PC-9 (cell line): ENCODE results near the gene TTC39C. TPM values are rescaled to one million over a fixed set of nuclear protein-coding genes. Genes with fewer than 3 reads are reported as not detected.

Experiments
- BruUV-seq: library from RNA; stranded (reverse); fragments of 400-500 nt; replicated peaks from 2 replicates; lab custom pipeline; 2021; lab: Mats Ljungman, UMichigan
- CTCF ChIA-PET: fragments of 300-600 bp; sonication (Branson Sonifier 250); formaldehyde crosslinking; loops from one replicate; lab custom pipeline; 2022; ENCODE audit warnings: antibody characterized with exemption; lab: Charles Lee
- POLR2A ChIA-PET: fragments of 300-600 bp; sonication (Branson Sonifier 250); formaldehyde crosslinking; loops from one replicate; lab custom pipeline; 2022; ENCODE audit warnings: antibody characterized with exemption; ENCODE audit not compliant: unreplicated experiment; lab: Charles Lee
- DNase-seq, 2 experiments: peaks; one replicate each; pipeline versions ENCODE4 v3.0.0 to v3.0.0-alpha.2; 2015 to 2022; ENCODE audit warnings: mixed read lengths in 1 of 2
- H2AFZ ChIP-seq: fragments of 200-600 bp; sonication (generic); 2 replicates; pipeline ENCODE4 v1.8.1; 2017; ENCODE audit warnings: antibody characterized with exemption
- H3F3A ChIP-seq: fragments of 200-600 bp; sonication (generic); 2 replicates; pipeline ENCODE4 v1.8.1; 2017; ENCODE audit warnings: antibody characterized with exemption, mild to moderate bottlenecking, low read depth; ENCODE audit not compliant: insufficient read depth
- H3K27ac ChIP-seq: fragments of 200-600 bp; sonication (generic); 2 replicates; pipeline ENCODE4 v1.6.1; 2016; ENCODE audit warnings: mixed run types
- H3K27me3 ChIP-seq: fragments of 200-600 bp; sonication (generic); 2 replicates; pipeline ENCODE4 v1.6.1; 2016; ENCODE audit warnings: low read depth, mixed run types; ENCODE audit not compliant: insufficient read depth
- H3K36me3 ChIP-seq: fragments of 200-600 bp; sonication (generic); 2 replicates; pipeline ENCODE4 v1.6.1; 2016; ENCODE audit warnings: low read depth, mixed run types
- H3K4me1 ChIP-seq: fragments of 200-600 bp; sonication (generic); replicated peaks from 2 replicates; pipeline ENCODE4 v1.6.1; 2016; ENCODE audit warnings: mixed run types; ENCODE audit not compliant: insufficient read depth
- H3K4me2 ChIP-seq: fragments of 200-600 bp; sonication (generic); 2 replicates; pipeline ENCODE4 v1.6.1; 2017; ENCODE audit warnings: mixed run types
- H3K4me3 ChIP-seq: fragments of 200-600 bp; sonication (generic); 2 replicates; pipeline ENCODE4 v1.6.1; 2016; ENCODE audit warnings: mixed run types
- H3K79me2 ChIP-seq: fragments of 200-600 bp; sonication (generic); 2 replicates; pipeline ENCODE4 v1.6.1; 2017; ENCODE audit warnings: low read depth, mixed run types
- H3K9me2 ChIP-seq: fragments of 200-600 bp; sonication (generic); 2 replicates; pipeline ENCODE4 v1.8.1; 2017; ENCODE audit warnings: mild to moderate bottlenecking; ENCODE audit not compliant: insufficient read depth
- H3K9me3 ChIP-seq: fragments of 200-600 bp; sonication (generic); 2 replicates; pipeline ENCODE4 v1.8.1; 2016; ENCODE audit warnings: low read depth; ENCODE audit not compliant: insufficient read depth
- H4K20me1 ChIP-seq: fragments of 200-600 bp; sonication (generic); 2 replicates; pipeline ENCODE4 v1.8.1; 2017; ENCODE audit not compliant: insufficient read depth
- CTCF ChIP-seq: fragments of 200-600 bp; sonication (generic); conservative IDR thresholded peaks from 2 replicates; pipeline ENCODE4 v1.6.1; 2017; ENCODE audit warnings: mixed run types, antibody characterized with exemption, mild to moderate bottlenecking, moderate library complexity
- EZH2 ChIP-seq: fragments of 200-600 bp; sonication (generic); IDR thresholded peaks from 2 replicates; pipeline ENCODE4 v1.8.0; 2017; ENCODE audit warnings: antibody characterized with exemption, low read depth
- intact Hi-C: fragments of 100-400 bp; cut with micrococcal nuclease; formaldehyde crosslinking; loops from one replicate; pipeline ENCODE4 v1.10.0; 2022; ENCODE audit not compliant: unreplicated experiment
- total RNA-seq: library from RNA; stranded (reverse); gene quantifications from 2 replicates; pipeline ENCODE4 v1.2.3, GENCODE V29; 2021

Gene TTC39C
- total RNA-seq, 1 experiment from 2014 or later: 15.3 TPM

GRCh38 chr18:24009246-24009645 lies 5.3 kb upstream of the TTC39C start:
- Histone ChIP-seq H3K9me2 (no peaks in the 10 kb centered on the region), H3K36me3 (no peaks in the 10 kb centered on the region), H2AFZ (no peak overlapping the region), H3F3A (peaks cover 11% of the 10 kb centered on the region), H3K4me3 (no peak overlapping the region), H3K27ac (no peak overlapping the region), H3K4me1 (no peaks in the 10 kb centered on the region), H3K79me2 (no peaks in the 10 kb centered on the region), H3K27me3 (no peaks in the 10 kb centered on the region), H3K4me2 (no peak overlapping the region), H4K20me1 (no peaks in the 10 kb centered on the region), H3K9me3 (no peaks in the 10 kb centered on the region)
- no TSS peak for BruUV-seq
- DNase-seq: no peak
- intact Hi-C loops: no loop called here
- ChIA-PET POLR2A (no interaction called here), CTCF (no interaction called here)
- no peak for TF ChIP-seq EZH2
- no peak for TF ChIP-seq CTCF

GRCh38 chr18:24009651-24010333 lies 4.8 kb upstream of the TTC39C start:
- no peak for DNase-seq
- Histone ChIP-seq H3K27ac (no peak overlapping the region), H3K4me3 (no peak overlapping the region), H3K4me1 (no peaks in the 10 kb centered on the region), H2AFZ (no peak overlapping the region), H3K4me2 (no peak overlapping the region), H3K27me3 (no peaks in the 10 kb centered on the region), H3K9me3 (no peaks in the 10 kb centered on the region), H3K79me2 (no peaks in the 10 kb centered on the region), H4K20me1 (no peaks in the 10 kb centered on the region), H3K9me2 (no peaks in the 10 kb centered on the region), H3K36me3 (no peaks in the 10 kb centered on the region), H3F3A (peaks cover 11% of the 10 kb centered on the region)
- intact Hi-C loops: no loop called here
- CTCF ChIA-PET: no interaction called here
- TF ChIP-seq EZH2 (no peak), CTCF (no peak)
- POLR2A ChIA-PET: no interaction called here
- no TSS peak for BruUV-seq

- Histone ChIP-seq H4K20me1 (no peaks in the 10 kb centered on the region), H3K27me3 (no peaks in the 10 kb centered on the region), H3K9me2 (no peaks in the 10 kb centered on the region), H3K4me2 (no peak overlapping the region), H3K4me1 (peaks cover 1% of the 10 kb centered on the region; the same call in 1 of the 2 replicates), H3K36me3 (no peaks in the 10 kb centered on the region), H3K9me3 (no peaks in the 10 kb centered on the region), H3K4me3 (no peak overlapping the region), H2AFZ (no peak overlapping the region), H3F3A (peaks cover 11% of the 10 kb centered on the region), H3K27ac (no peak overlapping the region), H3K79me2 (peaks cover 2% of the 10 kb centered on the region; the same call in 1 of the 2 replicates)
- intact Hi-C loops: no loop called here
- TF ChIP-seq CTCF: no peak
- no peak for TF ChIP-seq EZH2
- BruUV-seq: no TSS peak
- ChIA-PET CTCF (no interaction called here), POLR2A (no interaction called here)
- DNase-seq: no peak
Observed at GRCh38 chr18:24010673-24011072, 3.9 kb upstream of the TTC39C start.
